Peyer's patch (tissue), 4 donors: ENCODE results near the gene P4HB.

Experiments used
- CTCF ChIP-seq, 6 experiments: fragments of 450-650 bp in 4 of 6; fragments of 200-600 bp in 2 of 6; sonication (generic) in 1 of 6; IDR thresholded peaks; one replicate each; pipeline ENCODE4 v1.5.1; 2017 to 2019; ENCODE audit warnings: antibody characterized with exemption in 6 of 6, mild to moderate bottlenecking in 3 of 6, moderate library complexity in 1 of 6
- POLR2A ChIP-seq, 2 donors: fragments of 450-650 bp; IDR thresholded peaks; one replicate each; pipeline ENCODE4 v1.5.1; 2017; ENCODE audit warnings: antibody characterized with exemption in 2 of 2, mild to moderate bottlenecking in 2 of 2, moderate library complexity in 2 of 2

DNA sequence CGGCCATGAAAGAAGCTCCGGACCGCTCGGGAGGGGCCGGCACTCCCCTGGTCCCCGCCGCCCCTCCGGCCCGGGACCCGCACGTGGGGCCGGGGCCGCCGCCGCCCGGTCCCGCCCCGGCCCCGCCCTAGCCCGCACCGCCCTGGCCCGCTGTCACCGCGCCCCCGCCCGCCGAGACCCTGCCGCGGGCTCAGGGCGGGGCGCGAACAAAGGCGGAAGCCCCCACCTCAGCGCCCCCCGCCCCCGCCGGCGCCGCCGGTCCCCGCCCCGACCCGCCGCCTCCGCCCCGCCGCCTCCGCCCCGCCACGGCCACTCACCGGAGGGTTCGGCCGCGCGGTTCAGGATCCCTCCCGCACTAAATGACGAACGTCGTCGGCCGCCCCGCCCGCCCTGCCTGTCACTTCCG lies 10.6 kb upstream of the P4HB start, which contains the start of gene ARHGDIA:
- TF ChIP-seq CTCF (IDR thresholded peaks at IDR 0.05) (no peak), POLR2A (IDR thresholded peaks at IDR 0.05) (no peak)
